Body of pancreas (tissue), 4 donors: ENCODE results near the gene ATG4C. TPM values are rescaled to one million over a fixed set of nuclear protein-coding genes. Genes with fewer than 3 reads are reported as not detected.
A peak's percentile ranks its signal among the peaks of the same experiment; 100 is the strongest.
"Not testable (repeated sequence)": the region's sequence is repeated elsewhere in the genome, so short reads cannot be mapped to it uniquely, and the experiment has no call there.

Experiments
- ATAC-seq: fragments of 150-250 bp; one replicate; pipeline ENCODE4 v1.9.1; 2016
- DNase-seq, 4 donors: peaks; one replicate each; pipeline ENCODE4 v3.0.0-alpha.2; 2019
- H3K27ac ChIP-seq, 4 donors: fragments of 200-600 bp; sonication (generic); 1 replicate in 3 of 4; 2 replicates in 1 of 4; pipeline versions ENCODE4 v1.5.1 to v1.6.1; 2016 to 2019; ENCODE audit warnings: mild to moderate bottlenecking in 1 of 4, mixed read lengths in 1 of 4, moderate library complexity in 1 of 4
- H3K27me3 ChIP-seq, 2 donors: fragments of 200-600 bp; sonication (generic); one replicate each; pipeline ENCODE4 v1.6.0; 2016; ENCODE audit warnings: mild to moderate bottlenecking in 1 of 2
- H3K36me3 ChIP-seq, 2 donors: fragments of 200-600 bp; sonication (generic); replicated peaks in 1 of 2; 2 replicates each; pipeline ENCODE4 v1.5.1; 2016; ENCODE audit warnings: low read depth in 2 of 2; ENCODE audit not compliant: insufficient read depth in 1 of 2
- H3K4me1 ChIP-seq: fragments of 200-600 bp; sonication (generic); one replicate; pipeline ENCODE4 v1.6.0; 2016
- H3K4me3 ChIP-seq, 2 donors: fragments of 200-600 bp; sonication (generic); 1 replicate in 1 of 2; 2 replicates in 1 of 2; pipeline ENCODE4 v1.5.1; 2016 to 2019
- H3K9me3 ChIP-seq, 3 donors: fragments of 200-600 bp; sonication (generic); 1 replicate in 2 of 3; 2 replicates in 1 of 3; pipeline ENCODE4 v1.5.1; 2016
- POLR2A ChIP-seq, 3 donors: fragments of 450-650 bp; IDR thresholded peaks; one replicate each; pipeline ENCODE4 v1.6.1; 2016; ENCODE audit warnings: antibody characterized with exemption in 3 of 3, mild to moderate bottlenecking in 2 of 3
- WGBS, 2 donors: methylation state at CpG; one replicate each; pipeline ENCODE4 v1.1.5; 2017; 5-methylcytosine and 5-hydroxymethylcytosine counted together
- intact Hi-C: fragments of 100-400 bp; cut with DNase I; formaldehyde crosslinking; loops from one replicate; pipeline ENCODE4 v1.15.1; 2023
- total RNA-seq, 2 donors: library from RNA; depleted of rRNA; stranded (reverse); fragments of >200 nt; gene quantifications; one replicate each; pipeline ENCODE4 v1.1.0, GENCODE V29; 2016
- TF ChIP-seq, protein P1 (sequence below), 7 experiments: fragments of 450-650 bp in 4 of 7; fragments of 200-600 bp in 3 of 7; sonication (generic) in 3 of 7; IDR thresholded peaks; one replicate each; pipeline ENCODE4 v1.5.1; 2016 to 2019; ENCODE audit warnings: antibody characterized with exemption in 7 of 7

Gene ATG4C
- total RNA-seq, 2 donors from 2014 or later, result 2.3 to 4.9 TPM

DNA sequence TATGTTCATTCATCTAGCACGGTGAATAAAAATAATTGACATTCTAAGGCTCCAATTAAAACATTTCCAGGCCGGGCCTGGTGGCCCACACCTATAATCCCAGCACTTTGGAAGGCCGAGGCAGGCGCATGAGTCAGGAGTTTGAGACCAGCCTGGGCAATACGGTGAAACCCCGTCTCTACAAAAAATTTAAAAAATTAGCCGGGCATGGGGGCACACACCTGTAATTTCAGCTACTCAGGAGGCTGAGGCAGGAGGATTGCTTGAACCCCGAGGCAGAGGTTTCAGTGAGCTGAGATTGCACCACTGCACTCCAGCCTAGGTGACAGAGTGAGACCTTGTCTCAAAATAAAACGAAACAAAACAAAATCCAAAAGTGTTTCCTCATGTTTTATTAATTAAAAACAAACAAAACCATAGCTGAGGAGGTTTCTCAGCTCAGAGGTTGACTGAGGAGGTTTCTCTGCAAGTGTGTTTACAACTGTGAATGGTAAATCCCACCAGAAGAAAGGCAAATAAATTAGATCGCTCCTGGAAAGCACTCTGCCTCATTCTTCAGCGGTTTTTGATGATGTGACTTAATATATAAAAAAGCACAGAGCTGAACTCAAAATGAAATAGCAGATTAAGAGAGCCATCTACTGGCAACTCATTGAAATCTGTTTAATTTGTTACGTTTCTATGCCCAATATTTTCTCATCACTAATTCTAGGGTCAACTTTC, 37.7 kb upstream of the ATG4C start:
- Histone ChIP-seq H3K27me3 (no peaks in the 10 kb centered on the region), H3K27ac (no peak overlapping the region), H3K9me3 (no peaks in the 10 kb centered on the region), H3K4me1 (no peaks in the 10 kb centered on the region), H3K36me3 (no peaks in the 10 kb centered on the region), H3K4me3 (no peak overlapping the region)
- WGBS, 2 donors, result 47 to 56% methylated on average over 12 of the region's 12 CpGs
- DNase-seq (no peak), ATAC-seq (peak; percentile 45)
- intact Hi-C loops, result loop anchor here (10.0 kb wide), 1 partner anchor 211 kb away; no protein-coding TSS in a partner anchor
- TF ChIP-seq, protein P1, sequence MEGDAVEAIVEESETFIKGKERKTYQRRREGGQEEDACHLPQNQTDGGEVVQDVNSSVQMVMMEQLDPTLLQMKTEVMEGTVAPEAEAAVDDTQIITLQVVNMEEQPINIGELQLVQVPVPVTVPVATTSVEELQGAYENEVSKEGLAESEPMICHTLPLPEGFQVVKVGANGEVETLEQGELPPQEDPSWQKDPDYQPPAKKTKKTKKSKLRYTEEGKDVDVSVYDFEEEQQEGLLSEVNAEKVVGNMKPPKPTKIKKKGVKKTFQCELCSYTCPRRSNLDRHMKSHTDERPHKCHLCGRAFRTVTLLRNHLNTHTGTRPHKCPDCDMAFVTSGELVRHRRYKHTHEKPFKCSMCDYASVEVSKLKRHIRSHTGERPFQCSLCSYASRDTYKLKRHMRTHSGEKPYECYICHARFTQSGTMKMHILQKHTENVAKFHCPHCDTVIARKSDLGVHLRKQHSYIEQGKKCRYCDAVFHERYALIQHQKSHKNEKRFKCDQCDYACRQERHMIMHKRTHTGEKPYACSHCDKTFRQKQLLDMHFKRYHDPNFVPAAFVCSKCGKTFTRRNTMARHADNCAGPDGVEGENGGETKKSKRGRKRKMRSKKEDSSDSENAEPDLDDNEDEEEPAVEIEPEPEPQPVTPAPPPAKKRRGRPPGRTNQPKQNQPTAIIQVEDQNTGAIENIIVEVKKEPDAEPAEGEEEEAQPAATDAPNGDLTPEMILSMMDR (IDR thresholded peaks at IDR 0.05), result peak; percentile 30 to 82 (median 72)
- TF ChIP-seq POLR2A (IDR thresholded peaks at IDR 0.05), result no peak

GRCh38 chr1:62746809-62747138, 37.2 kb upstream of the ATG4C start:
- Histone ChIP-seq H3K27me3 (no peaks in the 10 kb centered on the region), H3K36me3 (no peaks in the 10 kb centered on the region), H3K4me3 (no peak overlapping the region), H3K4me1 (no peaks in the 10 kb centered on the region), H3K27ac (no peak overlapping the region), H3K9me3 (no peaks in the 10 kb centered on the region)
- ATAC-seq (no peak), DNase-seq (no peak)
- 29 to 32% methylated on average over 3 of the region's 3 CpGs for WGBS, 2 donors
- no peak for TF ChIP-seq POLR2A (IDR thresholded peaks at IDR 0.05)
- TF ChIP-seq, protein P1 (IDR thresholded peaks at IDR 0.05), result no peak
- intact Hi-C loops, result loop anchor here (10.0 kb wide), 1 partner anchor 212 kb away; no protein-coding TSS in a partner anchor

DNA sequence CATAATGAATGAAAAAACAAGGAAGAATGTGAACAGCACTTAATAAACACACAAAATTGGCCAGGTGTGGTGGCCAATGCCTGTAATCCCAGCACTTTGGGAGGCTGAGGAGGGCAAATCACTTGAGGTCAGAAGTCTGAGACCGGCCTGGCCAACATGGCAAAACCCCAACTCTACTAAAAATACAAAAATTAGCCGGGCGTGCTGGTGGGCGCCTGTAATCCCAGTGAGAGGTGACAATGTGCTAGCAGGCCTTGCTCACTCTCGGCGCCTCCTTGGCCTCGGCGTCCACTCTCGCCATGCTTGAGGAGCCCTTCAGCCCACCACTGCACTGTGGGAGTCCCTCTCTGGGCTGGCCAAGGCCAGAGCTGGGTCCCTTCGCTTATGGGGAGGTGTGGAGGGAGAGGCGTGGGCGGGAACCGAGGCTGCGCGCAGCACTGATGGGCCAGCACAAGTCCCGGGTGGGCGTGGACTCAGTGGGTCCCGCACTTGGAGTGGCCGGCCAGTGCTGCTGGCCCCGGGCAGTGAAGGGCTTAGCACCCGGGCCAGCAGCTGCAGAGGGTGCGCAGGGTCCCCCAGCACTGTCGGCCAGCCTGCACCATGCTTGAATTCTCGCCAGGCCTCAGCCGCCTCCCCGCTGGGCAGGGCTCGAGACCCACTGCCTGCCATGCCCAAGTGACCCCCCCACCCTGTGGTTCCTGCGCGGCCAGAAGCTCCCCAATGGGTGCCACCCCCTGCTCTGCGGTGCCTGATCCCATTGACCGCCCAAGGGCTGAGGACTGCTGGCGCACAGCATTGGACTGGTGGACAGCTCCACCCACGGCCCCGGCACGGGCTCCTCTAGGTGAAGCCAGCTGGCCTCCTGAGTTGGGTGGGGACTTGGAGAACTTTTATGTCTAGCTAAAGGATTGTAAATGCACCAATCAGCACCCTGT, 30.6 kb upstream of the ATG4C start:
- Histone ChIP-seq H3K36me3 (no peaks in the 10 kb centered on the region), H3K4me3 (no peak overlapping the region), H3K27ac (no peak overlapping the region), H3K4me1 (no peaks in the 10 kb centered on the region), H3K9me3 (no peaks in the 10 kb centered on the region), H3K27me3 (no peaks in the 10 kb centered on the region)
- DNase-seq (peak in 1 of 4 donors; percentile 12), ATAC-seq (no peak)
- intact Hi-C loops, result no loop called here
- no peak for TF ChIP-seq POLR2A (IDR thresholded peaks at IDR 0.05)
- TF ChIP-seq, protein P1 (IDR thresholded peaks at IDR 0.05), result no peak
- WGBS, 2 donors, result 93% methylated on average over 21 to 33 of the region's 35 CpGs

- DNase-seq, H3K27me3 ChIP-seq, H3K27ac ChIP-seq, H3K36me3 ChIP-seq, H3K4me1 ChIP-seq, H3K9me3 ChIP-seq, intact Hi-C loops, H3K4me3 ChIP-seq, ATAC-seq: not testable (repeated sequence)
- WGBS, 2 donors, result 90 to 91% methylated on average over 13 of the region's 13 CpGs
These were observed 29.0 kb upstream of the ATG4C start for GRCh38 chr1:62754938-62755337.

GRCh38 chr1:62756255-62756884, 27.6 kb upstream of the ATG4C start:
- H3K36me3 ChIP-seq, H3K4me1 ChIP-seq, ATAC-seq, H3K27ac ChIP-seq, H3K4me3 ChIP-seq, intact Hi-C loops, H3K9me3 ChIP-seq, H3K27me3 ChIP-seq, DNase-seq: not testable (repeated sequence)
- WGBS, 2 donors, result 79 to 82% methylated on average over 4 to 5 of the region's 5 CpGs

GRCh38 chr1:62759232-62759875, 24.6 kb upstream of the ATG4C start:
- H3K4me1 ChIP-seq, H3K27ac ChIP-seq, DNase-seq, ATAC-seq, H3K9me3 ChIP-seq, H3K4me3 ChIP-seq, intact Hi-C loops, H3K36me3 ChIP-seq, H3K27me3 ChIP-seq: not testable (repeated sequence)
- 75 to 91% methylated on average over 5 of the region's 5 CpGs for WGBS, 2 donors

DNA sequence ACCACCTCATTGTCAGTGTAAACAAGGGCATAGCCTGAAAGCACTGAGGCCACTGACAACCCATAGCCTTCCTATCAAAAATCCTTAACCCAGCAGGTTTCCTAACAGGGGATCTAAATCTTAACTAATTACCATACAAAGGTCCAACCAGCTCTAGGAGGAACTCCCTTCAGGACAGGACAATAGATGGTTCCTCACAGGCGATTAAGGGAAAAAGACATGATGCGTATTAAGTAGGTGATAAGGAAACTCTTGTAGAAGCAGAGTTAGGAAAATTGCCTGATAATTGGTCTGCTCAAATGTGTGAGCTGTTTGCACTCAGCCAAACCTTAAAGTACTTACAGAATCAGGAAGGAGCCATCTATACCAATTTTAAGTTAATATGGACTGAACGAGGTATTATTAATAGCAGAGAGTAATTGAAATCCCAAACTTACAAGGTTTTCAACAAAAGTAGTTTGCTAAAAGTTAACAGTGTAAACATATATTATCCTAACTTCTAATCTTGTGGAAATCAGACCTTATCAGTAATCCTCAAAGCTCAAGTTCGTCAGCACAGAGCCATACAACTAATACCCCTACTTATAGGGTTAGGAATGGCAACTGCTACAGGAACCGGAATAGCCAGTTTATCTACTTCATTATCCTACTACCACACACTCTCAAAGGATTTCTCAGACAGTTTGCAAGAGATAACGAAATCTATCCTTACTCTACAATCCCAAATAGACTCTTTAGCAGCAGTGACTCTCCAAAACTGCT, 23.7 kb upstream of the ATG4C start:
- ATAC-seq, H3K36me3 ChIP-seq, H3K9me3 ChIP-seq, DNase-seq, H3K27ac ChIP-seq, H3K27me3 ChIP-seq, H3K4me3 ChIP-seq, intact Hi-C loops, H3K4me1 ChIP-seq: not testable (repeated sequence)
- WGBS, 2 donors, result 62 to 69% methylated on average over 6 of the region's 6 CpGs
